ENCODE data around the gene UCP1. TPM values are rescaled to one million over a fixed set of nuclear protein-coding genes. Genes with fewer than 3 reads are reported as not detected.

The UCP1 gene
- polyA plus RNA-seq, 3 donors = not detected

DNA sequence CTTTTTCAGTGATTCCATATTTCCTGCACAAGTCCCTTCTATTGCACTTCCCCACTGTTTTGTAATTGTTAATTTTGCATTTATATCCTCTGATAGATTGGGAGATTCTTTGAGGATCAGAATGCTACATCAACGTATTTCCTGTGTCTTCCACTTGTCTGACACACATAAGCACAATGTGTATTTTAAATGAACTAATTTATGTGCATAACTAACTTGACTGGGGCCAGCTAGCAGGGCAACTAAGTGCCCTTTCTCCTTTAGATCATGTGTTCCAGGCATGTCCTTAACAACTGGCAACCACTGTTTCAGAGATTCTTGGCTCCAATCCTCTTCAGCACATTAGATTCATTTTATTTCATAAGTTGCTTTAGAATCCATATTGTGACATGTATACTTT lies 15.7 kb upstream of the UCP1 start:
- no peak overlapping the region for H3K27ac ChIP-seq (ENCODE audit: low read depth in 1 of 2, low read length in 2 of 2)
- H3K36me3 Mint-ChIP-seq = no peaks in the 10 kb centered on the region
- no CpG with 5 or more reads among the region's 1 CpG for WGBS (ENCODE audit: insufficient coverage)

DNA sequence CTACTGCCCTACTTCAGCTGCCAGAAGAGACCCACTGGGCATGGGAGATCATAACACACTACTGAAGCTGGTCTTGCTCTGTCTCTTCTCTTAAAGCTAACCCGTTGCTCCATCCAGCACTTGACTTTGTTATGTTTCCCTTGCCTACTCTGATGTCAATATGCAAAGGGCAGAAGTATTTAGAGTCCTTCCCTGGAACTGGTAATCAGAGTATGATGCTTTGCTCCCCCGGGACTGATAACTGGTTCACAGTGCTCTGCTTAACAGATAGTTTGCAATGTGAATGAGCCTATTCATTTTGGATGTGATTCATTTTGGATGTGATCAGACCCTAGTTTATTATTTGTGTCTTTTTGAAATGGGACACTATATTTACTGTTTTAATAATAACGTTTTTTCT lies 12.3 kb upstream of the UCP1 start:
- Mint-ChIP-seq H3K27me3 (ENCODE audit: low read depth in 3 of 3) (peaks cover 31 to 46% (median 31%) of the 10 kb centered on the region in 3 donors), H3K9me3 (peaks cover 0 to 3% (median 0%) of the 10 kb centered on the region in 7 donors), H3K27ac (no peak overlapping the region), H3K4me1 (no peaks in the 10 kb centered on the region), H3K36me3 (no peaks in the 10 kb centered on the region), H3K4me3 (no peak overlapping the region)
- Histone ChIP-seq H3K27ac (ENCODE audit: low read depth in 1 of 2, low read length in 2 of 2) (no peak overlapping the region), H3K9me3 (replicated peaks in 1 of 2; ENCODE audit: control insufficient read depth in 1 of 2, insufficient read depth in 1 of 2, low read length in 2 of 2) (peaks cover 0 to 6% of the 10 kb centered on the region in 2 donors), H2AFZ (ENCODE audit: insufficient read depth, low read depth, low read length, poor library complexity, severe bottlenecking) (no peak overlapping the region), H3K79me2 (ENCODE audit: insufficient read depth, low read length) (no peaks in the 10 kb centered on the region), H3K9ac (ENCODE audit: insufficient read depth, low read length, poor library complexity, severe bottlenecking) (no peak overlapping the region), H4K20me1 (ENCODE audit: insufficient read depth, low read length) (no peaks in the 10 kb centered on the region), H3K4me3 (replicated peaks in 1 of 3; ENCODE audit: low read depth in 2 of 3, low read length in 3 of 3) (no peak overlapping the region), H3K4me2 (replicated peaks; ENCODE audit: extremely low read depth, low read length, poor library complexity, severe bottlenecking) (no peak overlapping the region), H3K27me3 (ENCODE audit: control insufficient read depth in 2 of 2, insufficient read depth in 2 of 2, low read length in 2 of 2) (peaks cover 26 to 35% of the 10 kb centered on the region in 2 donors), H3K4me1 (ENCODE audit: control insufficient read depth in 1 of 2, insufficient read depth in 2 of 2, low read length in 2 of 2) (no peaks in the 10 kb centered on the region), H3K36me3 (replicated peaks in 1 of 2; ENCODE audit: control insufficient read depth in 1 of 2, insufficient read depth in 2 of 2, low read length in 2 of 2) (no peaks in the 10 kb centered on the region)
- WGBS (ENCODE audit: insufficient coverage) = 100% methylated on average over 1 of the region's 3 CpGs
- TF ChIP-seq, protein P1, sequence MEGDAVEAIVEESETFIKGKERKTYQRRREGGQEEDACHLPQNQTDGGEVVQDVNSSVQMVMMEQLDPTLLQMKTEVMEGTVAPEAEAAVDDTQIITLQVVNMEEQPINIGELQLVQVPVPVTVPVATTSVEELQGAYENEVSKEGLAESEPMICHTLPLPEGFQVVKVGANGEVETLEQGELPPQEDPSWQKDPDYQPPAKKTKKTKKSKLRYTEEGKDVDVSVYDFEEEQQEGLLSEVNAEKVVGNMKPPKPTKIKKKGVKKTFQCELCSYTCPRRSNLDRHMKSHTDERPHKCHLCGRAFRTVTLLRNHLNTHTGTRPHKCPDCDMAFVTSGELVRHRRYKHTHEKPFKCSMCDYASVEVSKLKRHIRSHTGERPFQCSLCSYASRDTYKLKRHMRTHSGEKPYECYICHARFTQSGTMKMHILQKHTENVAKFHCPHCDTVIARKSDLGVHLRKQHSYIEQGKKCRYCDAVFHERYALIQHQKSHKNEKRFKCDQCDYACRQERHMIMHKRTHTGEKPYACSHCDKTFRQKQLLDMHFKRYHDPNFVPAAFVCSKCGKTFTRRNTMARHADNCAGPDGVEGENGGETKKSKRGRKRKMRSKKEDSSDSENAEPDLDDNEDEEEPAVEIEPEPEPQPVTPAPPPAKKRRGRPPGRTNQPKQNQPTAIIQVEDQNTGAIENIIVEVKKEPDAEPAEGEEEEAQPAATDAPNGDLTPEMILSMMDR (IDR thresholded peaks at IDR 0.05) = no peak
- no peak for DNase-seq
- intact Hi-C loops (cut with micrococcal nuclease) = no loop called here

More for the DNA sequence above, 15.7 kb upstream of the UCP1 start:
- no peaks in the 10 kb centered on the region for H3K4me1 Mint-ChIP-seq
- H3K4me3 ChIP-seq (replicated peaks in 1 of 3; ENCODE audit: low read depth in 2 of 3, low read length in 3 of 3) = no peak overlapping the region
- no peaks in the 10 kb centered on the region for H3K4me1 ChIP-seq (ENCODE audit: control insufficient read depth in 1 of 2, insufficient read depth in 2 of 2, low read length in 2 of 2)
- no peak overlapping the region for H3K9ac ChIP-seq (ENCODE audit: insufficient read depth, low read length, poor library complexity, severe bottlenecking)
- H4K20me1 ChIP-seq (ENCODE audit: insufficient read depth, low read length) = no peaks in the 10 kb centered on the region
- TF ChIP-seq, protein P1 (IDR thresholded peaks at IDR 0.05) = no peak
- H3K27me3 ChIP-seq (ENCODE audit: control insufficient read depth in 2 of 2, insufficient read depth in 2 of 2, low read length in 2 of 2) = peaks cover 9 to 10% of the 10 kb centered on the region in 2 donors
- H3K9me3 Mint-ChIP-seq = peaks cover 0 to 3% (median 0%) of the 10 kb centered on the region in 7 donors
- H3K9me3 ChIP-seq (replicated peaks in 1 of 2; ENCODE audit: control insufficient read depth in 1 of 2, insufficient read depth in 1 of 2, low read length in 2 of 2) = peaks cover 0 to 3% of the 10 kb centered on the region in 2 donors
- intact Hi-C loops (cut with micrococcal nuclease) = no loop called here
- H3K4me3 Mint-ChIP-seq = no peak overlapping the region
- H3K27me3 Mint-ChIP-seq (ENCODE audit: low read depth in 3 of 3) = peaks cover 17 to 29% (median 17%) of the 10 kb centered on the region in 3 donors
- H3K27ac Mint-ChIP-seq = no peak overlapping the region
- H2AFZ ChIP-seq (ENCODE audit: insufficient read depth, low read depth, low read length, poor library complexity, severe bottlenecking) = no peak overlapping the region
- H3K79me2 ChIP-seq (ENCODE audit: insufficient read depth, low read length) = no peaks in the 10 kb centered on the region
- H3K4me2 ChIP-seq (replicated peaks; ENCODE audit: extremely low read depth, low read length, poor library complexity, severe bottlenecking) = no peak overlapping the region
- DNase-seq = no peak
- H3K36me3 ChIP-seq (replicated peaks in 1 of 2; ENCODE audit: control insufficient read depth in 1 of 2, insufficient read depth in 2 of 2, low read length in 2 of 2) = no peaks in the 10 kb centered on the region
